ENCODE data around the gene TCIRG1.

- TF ChIP-seq POLR2AphosphoS5 (IDR thresholded peaks at IDR 0.05), result no peak
- TF ChIP-seq EP300 (IDR thresholded peaks at IDR 0.05), result no peak
Measured at GRCh38 chr11:68009391-68010089, 29.3 kb upstream of the TCIRG1 start.

Measured in suprapubic skin (tissue), 4 donors.